Measurements from ENCODE around the gene RND1. TPM values are rescaled to one million over a fixed set of nuclear protein-coding genes. Genes with fewer than 3 reads are reported as not detected.

RND1 gene
- total RNA-seq, 2 experiments from 2014 or later = 2.3 to 2.9 TPM

DNA sequence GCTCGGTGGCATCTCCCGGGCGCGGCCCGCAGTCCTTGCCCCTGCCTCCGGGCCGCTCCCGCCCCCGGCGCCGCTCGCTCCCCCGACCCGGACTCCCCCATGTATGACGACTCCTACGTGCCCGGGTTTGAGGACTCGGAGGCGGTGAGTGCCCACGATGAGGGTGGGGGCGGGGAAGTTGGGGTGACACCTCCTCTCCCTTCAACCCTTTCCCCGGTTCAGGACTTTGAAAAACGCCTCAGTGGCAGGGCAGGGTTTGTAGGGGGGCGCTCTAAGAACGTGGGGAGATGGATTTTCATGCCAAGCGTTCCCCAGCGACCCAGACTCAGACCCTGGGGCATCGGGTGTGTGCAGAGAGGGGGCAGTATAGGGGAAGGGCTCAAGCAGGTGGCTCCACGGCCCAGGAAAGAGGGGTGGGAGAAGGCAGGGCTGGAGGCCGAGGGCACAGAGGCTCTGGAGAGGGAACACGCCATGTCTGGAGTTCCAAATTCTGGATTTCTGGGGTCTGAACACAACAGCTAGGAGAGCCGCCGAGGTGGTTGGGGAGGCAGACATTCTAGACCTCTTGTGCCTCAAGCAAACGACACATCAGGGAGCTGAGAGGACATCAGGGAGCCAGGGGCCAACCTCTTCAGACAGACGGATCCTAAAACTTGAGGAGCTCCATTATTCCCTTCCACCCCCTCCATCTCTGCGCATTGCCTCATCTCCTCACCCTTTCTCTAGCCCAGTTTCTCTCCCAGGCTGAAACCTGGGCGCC lies 46.7 kb downstream of the RND1 start:
- ChIA-PET CTCF (interaction anchor here (1.4 kb wide), 1 partner anchor 178 kb away, joined by 3 read pairs; no protein-coding TSS in a partner anchor), POLR2A (no interaction called here)

DNA sequence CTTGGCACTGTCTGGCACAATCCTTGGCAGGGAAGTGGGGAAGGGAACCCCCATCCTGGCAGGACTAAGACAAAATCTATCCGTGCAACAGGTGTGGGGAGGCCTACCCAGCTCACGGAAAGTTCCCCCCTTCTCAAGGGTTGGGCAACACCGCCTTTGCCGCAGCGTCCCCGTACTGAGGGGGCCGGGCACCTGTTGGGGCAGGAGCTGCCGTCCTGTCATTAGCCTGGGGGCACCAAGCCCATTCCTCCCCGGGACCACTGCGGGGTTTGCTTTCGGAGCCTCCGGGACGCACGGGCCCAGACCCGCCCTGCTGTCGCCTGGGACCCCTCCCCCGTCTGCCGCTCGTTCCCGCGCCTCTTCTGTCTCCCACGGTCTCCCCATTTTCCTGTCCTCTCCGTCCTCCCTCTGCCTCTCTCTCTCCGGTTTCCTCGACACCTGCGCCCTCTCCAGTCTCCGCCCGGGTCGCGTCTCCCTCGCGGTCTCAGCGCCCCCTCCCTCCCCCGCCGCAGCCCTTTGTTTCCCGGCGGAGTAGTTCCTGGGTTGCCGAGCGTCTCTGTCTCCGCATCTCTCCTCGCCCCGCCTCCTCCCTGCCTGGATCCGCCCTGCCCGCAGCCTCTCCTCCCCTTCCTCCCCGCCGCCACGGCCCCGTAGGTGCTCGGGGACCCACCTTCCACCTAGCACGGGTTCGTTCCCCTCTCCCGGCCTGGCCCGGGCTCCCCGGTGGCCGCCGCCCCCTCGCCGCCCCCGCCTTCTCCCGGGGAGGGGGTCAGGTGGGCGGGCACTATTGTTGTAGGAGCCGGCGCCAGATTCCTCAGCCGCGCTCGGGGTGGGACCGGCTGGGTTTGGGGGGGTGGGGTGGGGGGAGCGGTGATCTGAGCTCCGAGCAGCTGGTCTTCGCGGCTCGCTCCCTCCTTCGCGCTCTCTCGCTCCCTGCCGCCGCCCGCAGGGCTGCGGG lies 47.5 kb downstream of the RND1 start, which contains the start of gene CACNB3:
Gene CACNB3, plus strand, starts transcription at position 624 of the 958 bp plus-strand sequence. CDS start 434 bp downstream, outside the sequence.
- POLR2A ChIA-PET = interaction anchor here (0.6 kb wide), 1 partner anchor 82 kb away, joined by 6 read pairs; no protein-coding TSS in a partner anchor
- CTCF ChIA-PET = no interaction called here

DNA sequence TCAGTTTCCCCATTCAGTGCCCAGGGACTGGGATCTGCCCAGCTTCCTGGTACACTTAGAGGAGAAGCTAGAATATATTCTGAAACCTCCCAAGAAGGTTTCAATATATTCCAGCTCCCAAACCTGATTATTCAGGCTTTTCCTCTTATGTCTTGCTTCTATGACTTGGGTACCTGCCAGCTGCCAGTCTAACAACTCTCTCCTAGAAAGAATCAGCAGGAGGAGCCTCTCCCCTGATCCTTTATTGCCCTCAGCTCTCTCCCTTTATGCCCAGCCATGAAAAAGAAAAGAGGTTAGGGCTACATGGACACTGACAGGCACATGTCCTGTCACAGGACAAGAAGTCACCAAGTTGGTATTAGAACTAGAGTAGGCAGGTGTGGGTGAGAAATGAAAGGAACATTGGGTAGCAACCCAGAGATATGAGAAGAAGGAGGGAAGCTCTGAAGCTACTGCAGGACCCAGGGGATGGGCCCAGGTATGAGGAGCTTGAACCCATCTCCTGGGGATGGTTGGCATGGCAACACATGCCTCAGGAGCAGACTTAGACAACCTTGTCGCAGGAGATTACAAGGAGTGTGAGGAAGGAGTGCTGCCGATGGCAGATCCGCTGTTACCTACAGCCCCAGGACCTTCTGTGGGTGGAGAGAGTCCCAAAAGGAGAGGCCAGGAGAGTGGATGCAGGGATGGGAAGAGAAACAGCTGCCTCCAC lies 49.4 kb downstream of the RND1 start:
- CTCF ChIA-PET = interaction anchor here (0.7 to 4.4 kb wide), 8 partner anchors 10 to 87 kb away, joined by 3 to 27 read pairs (median 4); partner anchors contain the start of gene DDX23
- POLR2A ChIA-PET = no interaction called here

DNA sequence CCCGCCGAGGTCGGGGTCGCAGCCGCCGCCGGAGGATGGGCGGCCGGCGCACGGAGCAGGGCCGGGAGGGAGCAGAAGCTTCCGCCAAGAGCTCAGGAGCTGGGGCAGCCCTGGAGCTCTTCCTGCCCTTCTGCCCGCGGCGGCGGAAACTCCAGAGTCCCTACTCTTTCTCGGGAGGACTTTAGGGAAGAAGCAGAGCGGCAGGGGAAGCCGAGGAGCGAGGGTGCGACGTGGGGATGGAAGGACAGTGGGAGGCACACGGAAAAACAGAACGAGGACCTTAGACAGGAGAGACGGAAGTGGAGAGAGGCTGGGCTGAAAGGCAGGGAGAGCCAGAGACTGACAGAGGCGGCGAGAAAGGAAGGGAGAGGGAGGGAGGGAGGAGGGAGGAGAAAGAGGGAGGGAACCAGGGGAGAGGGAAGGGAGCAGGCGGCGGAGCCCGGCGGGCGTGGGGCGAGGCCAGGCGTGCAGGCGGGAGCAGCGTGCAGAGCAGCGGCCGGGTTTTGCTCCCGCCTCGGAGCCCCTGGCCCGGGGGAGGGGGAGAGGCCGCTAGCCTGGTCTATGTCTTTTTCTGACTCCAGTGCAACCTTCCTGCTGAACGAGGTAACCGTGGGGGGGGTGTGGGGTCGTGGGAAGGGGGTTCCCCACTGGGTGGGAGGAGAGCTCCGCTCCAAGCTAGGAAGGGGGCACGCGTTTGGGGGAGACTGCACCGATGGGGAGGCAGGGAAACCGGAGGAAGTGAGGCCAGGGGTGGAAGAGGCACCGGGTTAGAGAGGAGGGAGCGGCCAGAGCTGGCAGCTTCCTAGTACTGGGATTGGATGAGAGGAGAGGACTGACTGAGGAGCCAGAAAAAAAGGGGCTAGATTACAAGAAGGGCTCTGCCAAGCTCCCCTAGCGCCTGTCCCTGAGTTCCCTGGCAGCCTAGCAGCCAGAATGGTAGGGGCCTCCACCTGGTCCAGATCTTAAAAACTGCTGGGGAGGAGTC lies 50.3 kb downstream of the RND1 start:
- ChIA-PET POLR2A (interaction anchor here (0.7 to 1.2 kb wide), 3 partner anchors 37 to 1092 kb away, joined by 3 to 5 read pairs (median 3); partner anchors contain the start of genes DDX23 and KANSL2), CTCF (interaction anchor here (0.5 to 4.4 kb wide), 34 partner anchors 8 to 276 kb away, joined by 3 to 27 read pairs (median 4); partner anchors contain the start of genes ADCY6, CCNT1, DDX23 and KANSL2)

DNA sequence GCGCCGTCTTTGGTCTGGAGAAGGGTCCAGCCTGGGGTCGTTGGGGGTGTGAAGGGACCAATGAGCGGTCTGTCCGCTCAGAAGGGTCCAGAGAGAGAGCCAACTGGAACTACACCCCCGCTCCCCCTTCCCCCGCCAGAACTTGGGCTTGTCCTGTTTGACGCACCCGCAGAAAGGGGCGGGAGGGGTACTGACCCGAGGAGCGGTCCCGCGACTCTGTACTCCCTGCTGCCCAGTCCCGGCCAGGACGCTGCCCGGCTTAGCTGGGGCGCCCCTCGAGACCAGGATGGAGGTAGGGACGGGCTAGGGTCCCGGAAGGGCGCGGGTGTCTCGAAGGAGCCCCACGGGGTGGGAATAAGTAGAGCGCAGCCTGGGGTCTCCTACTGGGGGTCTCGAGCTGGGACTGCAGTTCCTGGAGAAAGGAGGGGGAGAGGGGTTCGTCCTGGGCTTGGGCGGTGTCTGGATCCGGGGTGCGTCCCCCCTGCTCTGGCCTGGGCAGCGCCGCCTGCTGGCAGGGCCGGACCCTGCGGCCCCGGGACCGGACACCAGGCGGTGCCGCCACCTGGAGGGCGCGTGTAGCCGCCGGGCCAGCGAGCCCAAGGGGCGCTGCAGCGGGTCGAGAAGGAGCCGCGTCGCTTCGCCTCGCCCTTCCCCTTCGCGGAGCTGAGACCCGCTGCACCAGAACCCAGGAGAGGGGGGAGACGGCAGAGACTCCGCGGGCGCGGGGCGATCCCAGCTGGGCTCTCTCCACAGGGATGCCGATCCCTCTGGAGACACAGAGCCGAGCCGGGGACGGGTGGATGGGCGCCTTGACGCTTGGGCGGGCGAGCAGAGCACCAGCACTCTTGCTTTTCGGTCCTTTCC lies 51.2 kb downstream of the RND1 start:
- ChIA-PET POLR2A (interaction anchor here (0.7 to 1.2 kb wide), 3 partner anchors 38 to 1091 kb away, joined by 3 to 5 read pairs (median 3); partner anchors contain the start of genes DDX23 and KANSL2), CTCF (interaction anchor here (0.5 to 4.4 kb wide), 31 partner anchors 9 to 275 kb away, joined by 3 to 27 read pairs (median 4); partner anchors contain the start of genes ADCY6, CCNT1, DDX23 and KANSL2)

DNA sequence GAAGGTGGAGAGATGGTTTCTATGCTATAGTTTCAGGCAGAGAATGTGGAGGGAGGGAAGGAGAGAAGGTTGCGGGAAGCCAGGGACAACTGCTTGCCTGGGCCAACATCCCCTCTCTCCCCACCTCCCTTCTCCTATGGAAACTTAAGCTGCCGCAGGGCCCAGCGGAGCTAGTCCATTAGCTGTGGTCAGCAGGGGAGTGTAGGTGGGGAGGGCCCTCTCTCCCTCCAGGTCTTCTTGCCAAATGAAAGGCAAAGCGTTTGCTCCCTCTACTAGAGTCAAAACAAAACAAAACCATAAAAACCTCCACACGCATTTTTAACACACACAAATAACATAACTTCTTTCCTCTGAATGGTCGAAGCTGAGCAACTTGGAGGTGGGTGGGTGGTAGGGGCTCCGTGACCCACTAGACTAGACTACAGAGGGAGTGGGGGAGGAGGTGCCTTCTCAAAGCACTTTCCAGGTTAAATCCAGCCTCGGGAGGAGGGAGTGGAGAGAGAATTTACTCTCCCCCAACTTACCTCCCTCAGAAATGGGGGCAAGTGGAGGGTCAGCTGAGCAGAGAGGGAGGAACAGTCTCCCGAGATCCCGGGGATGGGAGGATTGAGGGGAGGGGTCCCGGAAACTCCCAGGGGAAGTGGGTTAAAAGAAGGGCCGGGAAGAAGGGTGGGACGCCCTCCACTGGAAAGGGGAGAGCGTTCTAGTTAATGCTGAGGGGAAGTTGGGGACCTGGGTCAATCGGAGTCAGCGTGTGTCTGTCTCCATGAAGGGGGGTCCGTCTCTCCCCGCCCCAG lies 52.0 kb downstream of the RND1 start:
- POLR2A ChIA-PET = no interaction called here
- CTCF ChIA-PET = interaction anchor here (1.1 to 4.4 kb wide), 13 partner anchors 9 to 131 kb away, joined by 3 to 27 read pairs (median 5); partner anchors contain the start of genes CCNT1, KANSL2 and RND1

DNA sequence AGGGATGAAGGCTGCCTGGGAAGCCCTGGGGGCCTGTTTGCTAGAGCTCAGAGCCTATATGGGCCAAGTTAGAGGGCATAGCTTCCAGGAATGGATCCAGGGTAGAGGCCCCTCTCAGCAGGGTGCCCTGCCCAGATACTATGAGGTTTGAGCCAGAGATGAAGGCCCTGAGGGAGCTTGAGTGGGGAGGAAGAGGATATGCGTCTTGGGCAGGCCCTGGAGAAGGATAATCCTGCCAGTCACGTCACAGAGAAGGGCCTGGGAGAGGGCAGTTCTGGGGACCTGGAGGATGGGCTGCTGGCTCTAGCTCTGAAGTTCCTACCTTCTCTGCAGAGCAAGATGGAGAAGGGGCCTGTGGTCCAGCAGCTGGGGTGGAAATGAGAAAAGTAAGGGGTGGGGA lies 53.3 kb downstream of the RND1 start:
- POLR2A ChIA-PET = no interaction called here
- CTCF ChIA-PET = interaction anchor here (1.5 kb wide), 1 partner anchor 40 kb away, joined by 4 read pairs; the partner anchor contains the start of gene DDX23

DNA sequence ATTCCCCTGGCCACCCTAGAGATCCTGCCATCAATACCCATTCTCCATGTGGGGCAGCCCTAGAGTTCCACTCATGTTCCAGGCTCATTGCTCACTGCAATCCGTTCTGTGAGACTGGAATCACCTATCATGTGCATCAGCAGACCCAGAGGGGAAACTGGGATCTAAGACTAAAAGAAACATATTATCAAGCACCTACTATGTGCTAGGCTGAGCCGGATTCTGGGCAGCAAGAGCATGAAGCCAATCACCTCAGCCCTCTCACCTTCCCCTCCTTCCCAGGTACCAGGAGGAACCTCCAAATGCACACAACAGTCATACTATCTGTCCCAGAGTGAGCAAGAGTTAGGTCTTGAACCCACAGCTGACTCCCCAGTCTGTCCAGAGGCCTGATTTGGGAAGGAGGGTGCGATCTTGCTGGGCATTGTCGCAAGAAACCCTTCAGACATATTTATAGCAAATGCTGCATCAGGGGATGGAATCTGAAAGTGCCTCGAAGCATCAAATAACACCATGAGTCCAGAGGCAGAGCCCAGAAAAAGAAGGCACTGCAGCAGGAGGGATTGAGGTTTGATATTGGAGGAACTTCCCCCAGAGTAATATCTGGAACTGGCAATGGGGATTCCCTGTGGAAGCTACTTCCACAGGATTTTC lies 54.1 kb downstream of the RND1 start:
- ChIA-PET CTCF (interaction anchor here (1.5 kb wide), 1 partner anchor 41 kb away, joined by 4 read pairs; the partner anchor contains the start of gene DDX23), POLR2A (no interaction called here)

DNA sequence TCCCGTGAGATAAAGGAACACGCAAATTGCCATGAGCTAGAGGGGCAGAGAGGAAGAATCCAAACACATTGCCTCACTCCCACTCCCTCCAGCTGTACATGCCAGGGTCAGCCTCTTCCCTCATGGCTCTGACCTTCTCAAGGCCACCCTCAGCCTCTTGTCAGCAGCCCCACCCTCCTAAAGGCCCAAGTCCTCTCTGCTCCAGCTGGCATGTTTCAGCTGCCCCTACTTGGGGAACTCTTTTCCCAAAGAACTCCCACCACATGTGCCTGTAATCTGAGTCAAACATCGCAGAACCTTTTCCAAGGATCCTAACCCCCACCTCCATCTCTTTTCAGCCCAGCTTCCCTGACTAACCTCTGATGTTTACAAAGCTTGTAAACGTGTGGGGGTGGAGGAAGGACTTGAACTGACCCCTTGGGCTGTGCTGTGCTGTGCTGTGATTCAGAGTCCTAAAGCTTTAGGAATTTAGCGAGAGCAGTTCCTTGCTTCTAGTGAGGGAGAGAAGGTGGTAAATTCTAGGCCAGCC lies 54.7 kb downstream of the RND1 start:
- ChIA-PET CTCF (interaction anchor here (1.2 kb wide), 1 partner anchor 58 kb away, joined by 6 read pairs; no protein-coding TSS in a partner anchor), POLR2A (no interaction called here)

DNA sequence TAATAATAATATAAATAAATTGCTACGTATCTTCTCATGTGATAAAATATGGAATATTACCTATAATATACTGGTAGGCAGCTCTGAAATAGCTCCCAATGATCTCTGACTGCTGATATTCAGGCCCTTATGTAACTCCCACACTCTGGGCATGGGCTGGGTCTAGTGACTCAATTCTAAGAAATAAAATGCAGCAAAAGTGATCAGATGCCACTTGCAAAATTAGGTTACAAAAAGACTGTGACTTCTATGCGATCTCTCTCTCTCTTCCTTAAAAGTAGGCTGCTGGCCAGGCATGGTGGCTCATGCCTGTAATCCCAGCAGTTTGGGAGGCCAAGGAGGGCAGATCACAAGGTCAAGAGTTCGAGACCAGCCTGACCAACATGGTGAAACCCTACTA lies 57.7 kb downstream of the RND1 start:
- CTCF ChIA-PET = no interaction called here
- POLR2A ChIA-PET = no interaction called here

Other genes with a start within 250 kb of the RND1 start
- 10 to 100 TPM; 57.2 to 59.6 TPM for gene KANSL2, start 183.6 kb downstream of the RND1 start, total RNA-seq
- gene CCNT1, start 149.2 kb downstream of the RND1 start, total RNA-seq = 10 to 100 TPM; 67.3 to 68.1 TPM
- gene ADCY6, start 76.8 kb downstream of the RND1 start, total RNA-seq = under 1 TPM; 0.13 to 0.25 TPM
- 1 to 10 TPM; 6.1 to 8.3 TPM for gene CACNB3, start 47.4 kb downstream of the RND1 start, total RNA-seq
- gene DDX23, start 13.7 kb downstream of the RND1 start, total RNA-seq = 100 to 1,000 TPM; 131 to 132 TPM
- gene FKBP11, start 59.6 kb upstream of the RND1 start, total RNA-seq = 100 to 1,000 TPM; 131 TPM
- 10 to 100 TPM; 93.7 to 97.1 TPM for gene ARF3, start 91.6 kb upstream of the RND1 start, total RNA-seq
- under 1 TPM; 0.34 to 0.40 TPM for gene WNT10B, start 105.9 kb upstream of the RND1 start, total RNA-seq
- gene WNT1, start 112.5 kb upstream of the RND1 start, total RNA-seq = not detected
- gene DDN, start 133.5 kb upstream of the RND1 start, total RNA-seq = 1 to 10 TPM; 1.2 TPM
- gene PRKAG1, start 152.9 kb upstream of the RND1 start, total RNA-seq = 10 to 100 TPM; 69.4 to 70.0 TPM
- 10 to 100 TPM; 67.6 to 69.5 TPM for gene KMT2D, start 194.9 kb upstream of the RND1 start, total RNA-seq
- gene RHEBL1, start 204.1 kb upstream of the RND1 start, total RNA-seq = 10 to 100 TPM; 10.8 to 12.9 TPM
- not detected for gene DHH, start 228.9 kb upstream of the RND1 start, total RNA-seq
- gene LMBR1L, start 245.0 kb upstream of the RND1 start, total RNA-seq = 10 to 100 TPM; 32.5 to 34.9 TPM